Measurements from ENCODE around the gene LNX1. TPM values are rescaled to one million over a fixed set of nuclear protein-coding genes. Genes with fewer than 3 reads are reported as not detected.

LNX1 gene
- total RNA-seq, 1 donor from 2014 or later: not detected

GRCh38 chr4:53574528-53574927, 16.8 kb downstream of the LNX1 start:
- intact Hi-C loops (cut with micrococcal nuclease): no loop called here

- intact Hi-C loops (cut with micrococcal nuclease): no loop called here
Measured at GRCh38 chr4:53573696-53574095, 17.6 kb downstream of the LNX1 start.

GRCh38 chr4:53572600-53572994, 18.7 kb downstream of the LNX1 start:
- intact Hi-C loops (cut with micrococcal nuclease): no loop called here

DNA sequence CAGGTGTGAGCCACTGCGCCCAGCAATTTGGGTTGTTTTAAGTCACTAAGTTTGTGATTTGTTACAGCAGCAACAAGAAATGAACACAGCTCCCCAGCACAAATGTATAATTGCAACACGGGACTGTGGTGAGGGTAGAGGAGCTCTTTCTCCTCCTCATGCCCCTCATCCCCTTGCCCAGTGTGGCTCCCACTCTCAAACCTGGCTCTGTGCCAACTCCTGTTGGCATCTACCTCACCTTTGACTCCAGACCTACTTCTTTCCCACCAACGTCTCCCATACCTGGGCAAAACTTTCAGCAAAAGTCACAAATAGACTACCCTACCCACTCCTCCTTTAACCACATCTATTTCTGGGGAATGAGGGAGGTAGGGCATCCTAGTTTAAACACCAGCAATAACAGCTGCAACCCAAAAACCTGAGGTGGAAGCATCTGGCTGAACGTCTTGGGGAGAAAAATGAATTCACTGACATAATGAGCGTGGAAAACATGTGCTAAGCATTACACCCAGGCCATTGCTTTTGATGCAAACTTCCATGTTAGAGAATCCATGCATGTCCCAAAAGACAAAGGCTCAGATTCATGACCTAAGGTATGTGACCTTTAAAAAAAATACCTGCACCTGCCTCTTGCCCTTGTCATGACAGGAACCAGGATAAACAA, 19.2 kb downstream of the LNX1 start:
- intact Hi-C loops (cut with micrococcal nuclease): no loop called here

DNA sequence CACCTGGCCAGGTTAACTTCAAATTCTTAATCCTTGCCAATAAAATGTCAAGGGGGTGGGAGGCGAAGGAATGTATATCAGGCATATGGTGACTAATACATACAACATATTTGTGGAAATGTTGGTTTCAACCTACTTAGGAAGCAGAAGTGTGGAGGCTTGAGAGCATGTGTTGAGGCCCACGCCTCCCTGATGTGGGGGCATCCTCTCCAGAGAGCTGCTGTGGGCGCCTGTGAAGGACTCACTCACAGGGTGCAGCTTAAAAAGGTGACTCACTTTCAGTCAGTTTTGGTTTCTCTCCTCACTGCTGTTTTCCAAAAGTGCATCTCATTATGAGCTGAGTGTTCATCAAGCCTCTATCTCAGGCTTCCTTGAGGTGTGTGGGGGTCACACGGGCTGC, 27.5 kb downstream of the LNX1 start:
- intact Hi-C loops (cut with micrococcal nuclease): no loop called here

DNA sequence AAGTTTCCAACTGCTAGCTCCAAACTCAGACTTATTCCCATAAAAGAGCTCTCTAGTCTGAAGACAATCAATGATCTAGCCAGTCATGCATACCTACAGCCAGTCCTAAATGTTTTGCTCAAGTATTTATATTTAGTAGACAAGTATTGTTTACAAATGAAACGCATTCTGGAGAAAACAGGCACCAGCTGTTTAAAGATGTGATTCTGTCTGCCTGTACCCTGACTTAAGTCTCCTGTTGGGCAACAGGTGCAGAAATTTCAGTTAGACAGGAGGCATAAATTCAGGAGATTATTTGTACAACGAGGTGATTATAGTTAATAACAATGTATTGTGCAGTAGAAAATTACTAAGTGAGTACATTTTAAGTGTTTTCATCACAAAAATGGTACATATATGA, 28.9 kb downstream of the LNX1 start:
- intact Hi-C loops (cut with micrococcal nuclease): no loop called here

GRCh38 chr4:53559021-53559620, 32.2 kb downstream of the LNX1 start:
- intact Hi-C loops (cut with micrococcal nuclease): no loop called here

GRCh38 chr4:53558065-53558801, 33.1 kb downstream of the LNX1 start:
- intact Hi-C loops (cut with micrococcal nuclease): no loop called here

- intact Hi-C loops (cut with micrococcal nuclease): no loop called here
Measured at GRCh38 chr4:53557669-53558064, 33.6 kb downstream of the LNX1 start.

DNA sequence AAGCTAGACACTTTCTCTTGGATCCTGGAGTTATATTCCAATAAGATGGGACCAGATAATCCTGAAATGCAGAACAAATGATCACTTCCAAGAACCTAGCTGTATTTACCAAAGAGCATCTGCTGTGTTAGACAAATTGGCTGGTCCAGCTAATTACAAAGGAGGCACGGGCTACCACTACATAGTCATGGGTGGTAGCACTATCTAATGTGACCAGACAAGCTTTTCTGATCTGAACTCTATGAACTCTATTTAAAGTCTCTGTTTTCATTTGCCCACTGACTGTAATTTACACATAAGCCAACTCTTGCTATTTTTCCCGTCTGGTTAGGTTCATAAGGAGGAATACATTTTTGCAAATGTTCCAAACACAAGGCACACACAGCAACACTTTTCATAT, 34.6 kb downstream of the LNX1 start:
- intact Hi-C loops (cut with micrococcal nuclease): no loop called here

GRCh38 chr4:53553486-53554210, 37.6 kb downstream of the LNX1 start:
- intact Hi-C loops (cut with micrococcal nuclease): no loop called here

GRCh38 chr4:53552711-53553110, 38.6 kb downstream of the LNX1 start:
- intact Hi-C loops (cut with micrococcal nuclease): no loop called here

- intact Hi-C loops (cut with micrococcal nuclease): no loop called here
Measured at GRCh38 chr4:53551958-53552357, 39.3 kb downstream of the LNX1 start.

GRCh38 chr4:53551281-53551864, 39.9 kb downstream of the LNX1 start:
- intact Hi-C loops (cut with micrococcal nuclease): no loop called here

DNA sequence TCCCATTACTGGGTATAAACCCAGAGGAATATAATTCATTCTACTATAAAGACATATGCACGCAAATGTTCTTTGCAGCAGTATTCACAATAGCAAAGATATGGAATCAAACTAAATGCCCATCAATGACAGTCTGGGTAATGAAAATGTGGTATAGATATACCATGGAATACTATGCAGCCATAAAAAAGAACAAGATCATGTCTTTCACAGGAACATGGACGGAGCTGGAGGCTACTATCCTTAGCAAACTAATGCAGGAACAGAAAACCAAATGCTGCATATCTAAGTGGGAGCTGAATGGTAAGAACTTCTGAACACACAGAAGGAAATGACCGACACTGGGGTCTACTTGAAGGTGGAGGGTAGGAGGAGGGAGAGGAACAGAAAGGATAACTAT, 42.6 kb downstream of the LNX1 start:
- intact Hi-C loops (cut with micrococcal nuclease): no loop called here

GRCh38 chr4:53547983-53548382, 43.3 kb downstream of the LNX1 start:
- intact Hi-C loops (cut with micrococcal nuclease): no loop called here

DNA sequence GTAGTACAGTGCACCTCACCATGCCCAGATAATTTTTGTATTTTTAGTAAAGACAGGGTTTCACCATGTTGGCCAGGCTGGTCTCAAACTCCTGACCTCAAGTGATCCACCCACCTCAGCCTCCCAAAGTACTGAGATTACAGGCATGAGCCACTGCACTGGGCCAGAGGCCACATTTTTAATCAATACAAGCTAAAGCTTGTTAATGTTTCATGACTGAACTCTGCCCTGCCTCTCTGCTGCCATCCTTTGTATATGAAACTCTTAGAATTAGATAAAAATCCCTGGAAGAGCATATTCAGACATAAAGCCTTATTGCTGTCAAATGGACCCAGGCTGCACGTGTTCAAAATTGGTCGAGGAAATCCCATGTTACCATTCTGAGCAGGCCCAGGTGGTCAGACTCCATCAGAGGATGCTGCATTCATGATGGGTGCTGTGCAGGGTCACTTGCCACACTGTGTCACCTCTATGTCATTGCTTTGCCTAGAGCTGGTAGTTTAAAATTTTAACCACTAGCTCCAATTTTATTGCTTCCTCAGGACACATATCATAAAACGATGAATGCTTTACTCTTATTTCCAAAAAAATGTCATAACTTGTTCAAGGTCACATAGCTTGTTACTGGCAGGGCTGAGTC, 45.2 kb downstream of the LNX1 start:
- intact Hi-C loops (cut with micrococcal nuclease): no loop called here

GRCh38 chr4:53545273-53545672, 46.0 kb downstream of the LNX1 start:
- intact Hi-C loops (cut with micrococcal nuclease): no loop called here

GRCh38 chr4:53543561-53543960, 47.7 kb downstream of the LNX1 start:
- intact Hi-C loops (cut with micrococcal nuclease): no loop called here

GRCh38 chr4:53541577-53542206, 49.6 kb downstream of the LNX1 start:
- intact Hi-C loops (cut with micrococcal nuclease): no loop called here

DNA sequence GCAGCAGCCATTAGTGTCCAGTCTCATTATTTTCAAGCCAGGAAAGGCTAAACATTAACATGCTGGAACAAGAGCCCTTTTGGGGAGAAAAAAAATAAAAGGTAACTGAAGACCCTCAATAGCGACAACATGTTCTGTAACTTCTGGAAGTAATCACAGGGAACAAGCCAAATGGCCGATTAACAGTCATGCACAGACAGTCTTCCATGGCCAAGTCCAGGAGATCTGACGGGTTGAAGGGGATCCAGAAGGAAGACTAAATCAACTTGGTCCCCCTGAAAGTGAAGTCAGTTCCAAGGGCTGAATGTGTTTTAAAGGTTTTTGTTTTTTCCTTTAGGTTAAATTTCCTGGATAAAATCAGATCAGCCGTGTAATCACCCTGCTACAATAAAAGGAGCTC, 52.5 kb downstream of the LNX1 start:
- intact Hi-C loops (cut with micrococcal nuclease): no loop called here

All from T-helper 1 cell treated with Interleukin-12 subunit alpha and Interleukin-12 subunit beta and Interleukin-4 antibody, amounts not matched to agents 30 ng/mL and 1 ng/mL, for 36 hours (primary cell).